A673 (cell line): Measurements from ENCODE around the gene PALLD. TPM values are rescaled to one million over a fixed set of nuclear protein-coding genes. Genes with fewer than 3 reads are reported as not detected.

Experiments used
- BruUV-seq: library from RNA; stranded (reverse); fragments of 400-500 nt; replicated peaks from 2 replicates; lab custom pipeline; 2021; lab: Mats Ljungman, UMichigan
- CTCF ChIA-PET: fragments of 300-600 bp; sonication (Branson Sonifier 250); formaldehyde crosslinking; loops from one replicate; lab custom pipeline; 2022; ENCODE audit warnings: antibody characterized with exemption; lab: Charles Lee
- POLR2A ChIA-PET: fragments of 300-600 bp; sonication (Branson Sonifier 250); formaldehyde crosslinking; loops from one replicate; lab custom pipeline; 2022; ENCODE audit warnings: antibody characterized with exemption; ENCODE audit not compliant: low non-redundant PET; lab: Charles Lee
- DNase-seq: peaks from one replicate; pipeline ENCODE4 v3.0.0-alpha.2; 2015; ENCODE audit warnings: low spot score
- H3K27ac ChIP-seq: fragments of 200-600 bp; sonication (generic); 2 replicates; pipeline ENCODE4 v1.5.1; 2016; ENCODE audit warnings: mixed run types, low read depth, mild to moderate bottlenecking, mixed read lengths, antibody characterized with exemption, low read length; ENCODE audit not compliant: poor library complexity, severe bottlenecking
- H3K27me3 ChIP-seq: fragments of 200-600 bp; sonication (generic); replicated peaks from 2 replicates; pipeline ENCODE4 v1.6.1; 2017; ENCODE audit warnings: mixed run types, low read depth, mild to moderate bottlenecking, mixed read lengths, antibody characterized with exemption, low read length; ENCODE audit not compliant: insufficient read depth, poor library complexity
- H3K36me3 ChIP-seq: fragments of 200-600 bp; sonication (generic); 2 replicates; pipeline ENCODE4 v1.6.1; 2016; ENCODE audit warnings: mixed run types, mild to moderate bottlenecking, mixed read lengths, antibody characterized with exemption, low read length; ENCODE audit not compliant: insufficient read depth, poor library complexity, severe bottlenecking
- H3K4me1 ChIP-seq: fragments of 200-600 bp; sonication (generic); 2 replicates; pipeline ENCODE4 v1.6.1; 2017; ENCODE audit warnings: mixed run types, mild to moderate bottlenecking, mixed read lengths, antibody characterized with exemption, low read length; ENCODE audit not compliant: insufficient read depth, poor library complexity, severe bottlenecking
- H3K4me3 ChIP-seq: fragments of 200-600 bp; sonication (generic); 2 replicates; pipeline ENCODE4 v1.5.1; 2016; ENCODE audit warnings: low read depth, mixed run types, mild to moderate bottlenecking, mixed read lengths, low read length; ENCODE audit not compliant: poor library complexity, severe bottlenecking
- H3K9me3 ChIP-seq: fragments of 200-600 bp; sonication (generic); 2 replicates; pipeline ENCODE4 v1.6.1; 2016; ENCODE audit warnings: mixed run types, low read depth, mild to moderate bottlenecking, mixed read lengths, antibody characterized with exemption, low read length; ENCODE audit not compliant: poor library complexity, severe bottlenecking
- EZH2 ChIP-seq: fragments of 200-600 bp; sonication (generic); IDR thresholded peaks from 2 replicates; pipeline ENCODE4 v1.6.1; 2017; ENCODE audit warnings: borderline replicate concordance, low read depth, mild to moderate bottlenecking, mixed read lengths, antibody characterized with exemption, low read length; ENCODE audit not compliant: poor library complexity, severe bottlenecking
- intact Hi-C: fragments of 100-400 bp; cut with micrococcal nuclease; formaldehyde crosslinking; loops from one replicate; pipeline ENCODE4 v1.10.0; 2022; ENCODE audit not compliant: unreplicated experiment
- total RNA-seq: library from RNA; stranded (reverse); gene quantifications from 2 replicates; pipeline ENCODE4 v1.2.3, GENCODE V29; 2021
- TF ChIP-seq, protein P1 (sequence below): fragments of 300-800, 200-600 bp; sonication (generic); conservative IDR thresholded peaks from 2 replicates; pipeline ENCODE4 v1.5.1; 2017; ENCODE audit warnings: low read depth, mild to moderate bottlenecking, antibody characterized with exemption, low read length, moderate library complexity, mixed read lengths

PALLD gene
- total RNA-seq, 1 experiment from 2014 or later: 44.1 TPM

GRCh38 chr4:168656055-168656660, 159.3 kb downstream of the PALLD start:
- TF ChIP-seq, protein P1, sequence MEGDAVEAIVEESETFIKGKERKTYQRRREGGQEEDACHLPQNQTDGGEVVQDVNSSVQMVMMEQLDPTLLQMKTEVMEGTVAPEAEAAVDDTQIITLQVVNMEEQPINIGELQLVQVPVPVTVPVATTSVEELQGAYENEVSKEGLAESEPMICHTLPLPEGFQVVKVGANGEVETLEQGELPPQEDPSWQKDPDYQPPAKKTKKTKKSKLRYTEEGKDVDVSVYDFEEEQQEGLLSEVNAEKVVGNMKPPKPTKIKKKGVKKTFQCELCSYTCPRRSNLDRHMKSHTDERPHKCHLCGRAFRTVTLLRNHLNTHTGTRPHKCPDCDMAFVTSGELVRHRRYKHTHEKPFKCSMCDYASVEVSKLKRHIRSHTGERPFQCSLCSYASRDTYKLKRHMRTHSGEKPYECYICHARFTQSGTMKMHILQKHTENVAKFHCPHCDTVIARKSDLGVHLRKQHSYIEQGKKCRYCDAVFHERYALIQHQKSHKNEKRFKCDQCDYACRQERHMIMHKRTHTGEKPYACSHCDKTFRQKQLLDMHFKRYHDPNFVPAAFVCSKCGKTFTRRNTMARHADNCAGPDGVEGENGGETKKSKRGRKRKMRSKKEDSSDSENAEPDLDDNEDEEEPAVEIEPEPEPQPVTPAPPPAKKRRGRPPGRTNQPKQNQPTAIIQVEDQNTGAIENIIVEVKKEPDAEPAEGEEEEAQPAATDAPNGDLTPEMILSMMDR: no peak
- TF ChIP-seq EZH2: no peak
- intact Hi-C loops: no loop called here
- ChIA-PET CTCF (interaction anchor here (0.5 kb wide), 1 partner anchor 354 kb away, joined by 3 read pairs; the partner anchor contains the start of gene CBR4), POLR2A (interaction anchor here (0.6 kb wide), 1 partner anchor 113 kb away, joined by 6 read pairs; no protein-coding TSS in a partner anchor)
- H3K4me3 ChIP-seq: no peak overlapping the region
- H3K27ac ChIP-seq: no peak overlapping the region
- H3K27me3 ChIP-seq: no peaks in the 10 kb centered on the region
- H3K36me3 ChIP-seq: no peaks in the 10 kb centered on the region
- no TSS peak for BruUV-seq
- H3K9me3 ChIP-seq: no peaks in the 10 kb centered on the region
- H3K4me1 ChIP-seq: peaks cover 47% of the 10 kb centered on the region
- DNase-seq: peak; percentile 67

- H3K27ac ChIP-seq: no peak overlapping the region
- H3K27me3 ChIP-seq: no peaks in the 10 kb centered on the region
- CTCF ChIA-PET: interaction anchor here (0.5 kb wide), 1 partner anchor 353 kb away, joined by 3 read pairs; the partner anchor contains the start of gene CBR4
- no peaks in the 10 kb centered on the region for H3K9me3 ChIP-seq
- TF ChIP-seq, protein P1: no peak
- no peak for TF ChIP-seq EZH2
- BruUV-seq: no TSS peak
- DNase-seq: no peak
- H3K4me3 ChIP-seq: no peak overlapping the region
- POLR2A ChIA-PET: no interaction called here
- no peaks in the 10 kb centered on the region for H3K36me3 ChIP-seq
- peaks cover 43% of the 10 kb centered on the region for H3K4me1 ChIP-seq
- intact Hi-C loops: no loop called here
These were observed 160.2 kb downstream of the PALLD start for GRCh38 chr4:168656946-168657473.

DNA sequence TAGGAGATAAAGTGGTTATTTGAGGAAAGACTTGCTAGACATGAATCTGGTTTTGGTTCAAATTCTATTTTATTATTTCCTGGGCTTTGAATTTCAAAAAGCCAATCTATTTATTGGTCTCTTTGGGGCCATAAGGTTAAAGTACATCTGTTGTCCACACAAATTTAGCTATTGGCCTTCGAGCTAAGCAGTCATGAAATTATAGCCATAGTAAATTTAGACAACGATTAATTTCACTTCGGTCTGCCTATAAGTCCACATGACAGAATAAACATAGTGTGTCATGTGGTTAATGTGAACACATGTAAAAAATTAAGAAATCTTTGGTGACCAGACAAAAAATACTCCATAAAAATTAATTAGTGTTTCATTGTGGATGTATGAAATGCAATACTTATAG, 161.9 kb downstream of the PALLD start:
- no peaks in the 10 kb centered on the region for H3K9me3 ChIP-seq
- peaks cover 41% of the 10 kb centered on the region for H3K4me1 ChIP-seq
- ChIA-PET CTCF (no interaction called here), POLR2A (no interaction called here)
- no peaks in the 10 kb centered on the region for H3K27me3 ChIP-seq
- DNase-seq: no peak
- H3K4me3 ChIP-seq: no peak overlapping the region
- no peak overlapping the region for H3K27ac ChIP-seq
- intact Hi-C loops: no loop called here
- TF ChIP-seq, protein P1: no peak
- TF ChIP-seq EZH2: no peak
- no peaks in the 10 kb centered on the region for H3K36me3 ChIP-seq
- BruUV-seq: no TSS peak
